Measurements from ENCODE around the gene MRPS27. TPM values are rescaled to one million over a fixed set of nuclear protein-coding genes. Genes with fewer than 3 reads are reported as not detected.

Gene MRPS27
- total and polyA plus RNA-seq, 8 donors, result 14.8 to 43.3 (median 23.1) TPM

- H3K4me1 ChIP-seq, result peaks cover 0 to 13% (median 6%) of the 10 kb centered on the region in 4 donors
- TF ChIP-seq POLR2AphosphoS5 (IDR thresholded peaks at IDR 0.05) (no peak), EP300 (IDR thresholded peaks at IDR 0.05) (no peak), POLR2A (IDR thresholded peaks at IDR 0.05) (no peak), CTCF (IDR thresholded peaks at IDR 0.05) (no peak)
- H3K9me3 ChIP-seq, result no peaks in the 10 kb centered on the region
- intact Hi-C loops (cut with DNase I; ENCODE audit: low total_unique reads), result no loop called here
- H3K27ac ChIP-seq, result no peak overlapping the region
- no peak for DNase-seq
- H3K27me3 ChIP-seq, result no peaks in the 10 kb centered on the region
- H3K36me3 ChIP-seq, result peaks cover 2 to 48% (median 33%) of the 10 kb centered on the region in 4 donors
- H3K4me3 ChIP-seq, result no peak overlapping the region
- 93 to 97% (median 97%) methylated on average over 6 of the region's 6 CpGs for WGBS, 5 donors
Observed at GRCh38 chr5:72290356-72291133, 29.5 kb downstream of the MRPS27 start.

- DNase-seq, result peak in 1 of 2 donors; percentile 20
- H3K4me1 ChIP-seq, result peaks cover 0 to 19% (median 6%) of the 10 kb centered on the region in 4 donors
- no peak overlapping the region for H3K4me3 ChIP-seq
- H3K27me3 ChIP-seq, result no peaks in the 10 kb centered on the region
- no peak overlapping the region for H3K27ac ChIP-seq
- 85 to 100% (median 91%) methylated on average over 2 of the region's 2 CpGs for WGBS, 5 donors
- TF ChIP-seq POLR2A (IDR thresholded peaks at IDR 0.05), result no peak
- peaks cover 2 to 41% (median 24%) of the 10 kb centered on the region in 4 donors for H3K36me3 ChIP-seq
- H3K9me3 ChIP-seq, result no peaks in the 10 kb centered on the region
- intact Hi-C loops (cut with DNase I; ENCODE audit: low total_unique reads), result no loop called here
Observed at GRCh38 chr5:72288924-72289323, 31.1 kb downstream of the MRPS27 start.

- Histone ChIP-seq H3K4me1 (peaks cover 0 to 38% (median 17%) of the 10 kb centered on the region in 4 donors), H3K4me3 (no peak overlapping the region), H3K36me3 (peaks cover 2 to 41% (median 22%) of the 10 kb centered on the region in 4 donors), H3K27me3 (no peaks in the 10 kb centered on the region), H3K27ac (no peak overlapping the region), H3K9me3 (no peaks in the 10 kb centered on the region)
- whole genome bisulfite sequencing, 5 donors, result 95 to 98% (median 98%) methylated on average over 5 of the region's 5 CpGs
- intact Hi-C loops (cut with DNase I; ENCODE audit: low total_unique reads), result no loop called here
- DNase-seq, result no peak
- TF ChIP-seq CTCF (IDR thresholded peaks at IDR 0.05) (no peak), POLR2AphosphoS5 (IDR thresholded peaks at IDR 0.05) (no peak), EP300 (IDR thresholded peaks at IDR 0.05) (no peak), POLR2A (IDR thresholded peaks at IDR 0.05) (no peak)
Observed at GRCh38 chr5:72286798-72287197, 33.2 kb downstream of the MRPS27 start.

GRCh38 chr5:72285424-72285821, 34.6 kb downstream of the MRPS27 start:
- WGBS, 5 donors, result 92 to 99% (median 95%) methylated on average over 3 of the region's 3 CpGs
- Histone ChIP-seq H3K9me3 (no peaks in the 10 kb centered on the region), H3K27me3 (no peaks in the 10 kb centered on the region), H3K27ac (no peak overlapping the region), H3K36me3 (peaks cover 0 to 35% (median 17%) of the 10 kb centered on the region in 4 donors), H3K4me1 (peaks cover 0 to 51% (median 25%) of the 10 kb centered on the region in 4 donors), H3K4me3 (no peak overlapping the region)
- no peak for DNase-seq
- no peak for TF ChIP-seq CTCF (IDR thresholded peaks at IDR 0.05)
- no peak for TF ChIP-seq EP300 (IDR thresholded peaks at IDR 0.05)
- TF ChIP-seq POLR2A (IDR thresholded peaks at IDR 0.05), result no peak
- TF ChIP-seq POLR2AphosphoS5 (IDR thresholded peaks at IDR 0.05), result no peak
- intact Hi-C loops (cut with DNase I; ENCODE audit: low total_unique reads), result no loop called here

All from stomach (tissue), 9 donors.